GM12891 (cell line): ENCODE data around the gene FIGN.

ENCODE experiments used
- PAX5 ChIP-seq: IDR thresholded peaks from 2 replicates; pipeline ENCODE4 v1.6.1; 2011; ENCODE audit warnings: low read length, moderate library complexity, mild to moderate bottlenecking; ENCODE audit not compliant: insufficient read depth, severe bottlenecking
- POLR2A ChIP-seq: IDR thresholded peaks from 2 replicates; pipeline ENCODE4 v1.6.1; 2011; ENCODE audit warnings: low read depth, low read length, control low read depth
- POLR2AphosphoS5 ChIP-seq: IDR thresholded peaks from 2 replicates; pipeline ENCODE4 v1.6.1; 2011; ENCODE audit warnings: low read depth, low read length, control low read depth
- POU2F2 ChIP-seq: IDR thresholded peaks from 2 replicates; pipeline ENCODE4 v1.6.1; 2011; ENCODE audit warnings: low read depth, mild to moderate bottlenecking, control low read depth, low read length, moderate library complexity
- SPI1 ChIP-seq: IDR thresholded peaks from 2 replicates; pipeline ENCODE4 v1.6.1; 2011; ENCODE audit warnings: low read depth, low read length, control low read depth
- TAF1 ChIP-seq: IDR thresholded peaks from 2 replicates; pipeline ENCODE4 v1.6.1; 2011; ENCODE audit warnings: low read depth, low read length, control low read depth

DNA sequence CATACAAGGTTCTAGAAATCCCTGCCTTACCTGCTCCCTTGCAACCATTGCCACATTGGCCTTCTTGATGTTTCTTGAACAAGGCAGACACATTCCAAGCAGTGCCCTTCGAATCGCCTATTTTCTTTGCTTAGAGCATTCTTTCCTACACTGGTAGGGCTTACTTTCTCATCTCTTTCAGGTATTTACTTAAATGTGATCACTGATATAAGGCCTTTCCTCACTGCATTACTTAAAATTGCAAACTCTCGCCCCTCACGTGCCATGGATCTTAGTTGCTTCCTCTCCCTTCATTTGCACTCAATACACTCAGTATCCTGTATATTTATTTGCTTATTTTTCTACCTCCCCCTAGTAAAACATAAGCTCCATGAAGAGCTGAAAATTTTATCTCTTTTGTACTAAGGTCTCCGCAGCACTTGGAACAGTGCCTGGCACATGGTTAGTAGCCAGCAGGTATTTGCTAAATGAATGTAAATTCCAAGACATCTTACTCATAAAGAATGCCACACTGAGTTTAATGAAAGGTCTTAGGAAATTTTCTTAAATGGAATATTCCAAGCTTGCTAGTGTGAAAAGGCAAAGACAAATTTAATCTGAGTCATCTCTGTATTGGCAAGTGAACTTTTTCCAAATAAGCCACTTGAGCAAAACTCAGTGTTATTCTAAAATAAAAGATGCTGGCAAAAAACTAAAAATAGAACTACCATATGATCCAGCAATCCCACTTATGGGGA, 42.4 kb upstream of the FIGN start:
- TF ChIP-seq POLR2AphosphoS5 (no peak), POU2F2 (no peak), POLR2A (no peak), TAF1 (no peak), SPI1 (no peak), PAX5 (no peak)
